Endothelial cell of hepatic sinusoid (primary cell): ENCODE measurements around the gene EIPR1.
"Not testable (repeated sequence)": the region's sequence is repeated elsewhere in the genome, so short reads cannot be mapped to it uniquely, and the experiment has no call there.

Experiments
- in situ Hi-C: cut with HindIII; loops from 2 replicates; pipeline ENCODE4 v1.10.0; 2017; ENCODE audit warnings: low sequenced_read_pairs

Gene EIPR1

DNA sequence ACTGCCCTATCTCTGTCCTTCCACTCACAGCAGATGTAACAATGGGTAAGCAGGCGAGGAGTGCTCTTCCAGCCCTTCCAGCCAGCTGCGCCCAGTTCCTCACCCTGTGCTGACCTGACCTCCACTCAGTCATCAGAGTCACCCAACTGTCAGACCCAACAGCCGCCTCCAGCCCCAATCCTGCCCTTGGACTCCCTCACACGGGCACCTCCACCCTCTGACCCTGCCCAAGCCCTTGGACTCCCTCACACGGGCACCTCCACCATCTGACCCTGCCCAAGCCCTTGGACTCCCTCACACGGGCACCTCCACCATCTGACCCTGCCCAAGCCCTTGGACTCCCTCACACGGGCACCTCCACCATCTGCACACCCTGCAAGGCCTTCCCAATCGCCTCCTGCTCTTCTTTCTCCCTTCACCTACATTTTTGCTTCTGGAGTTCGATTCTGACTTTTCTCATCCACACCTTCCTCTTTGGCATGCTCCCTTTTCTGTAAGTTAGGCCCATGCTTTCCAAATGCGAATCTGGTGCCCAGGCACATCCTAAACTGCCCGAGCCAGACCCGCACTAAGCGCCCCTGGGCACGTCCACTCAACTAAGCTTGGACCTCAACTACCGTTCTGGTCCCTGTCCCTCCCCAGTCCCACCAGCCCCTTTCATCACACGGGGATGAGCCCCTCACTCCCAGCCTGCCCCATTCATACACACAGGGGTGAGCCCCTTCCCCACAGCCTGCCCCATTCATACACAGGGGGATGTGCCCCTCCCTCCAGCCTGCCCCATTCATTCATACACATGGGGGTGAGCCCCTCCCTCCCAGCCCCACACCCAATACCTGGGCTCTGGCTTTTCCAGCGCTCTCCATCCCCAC is 15.9 kb downstream of the EIPR1 start:
- in situ Hi-C loops = no loop called here

DNA sequence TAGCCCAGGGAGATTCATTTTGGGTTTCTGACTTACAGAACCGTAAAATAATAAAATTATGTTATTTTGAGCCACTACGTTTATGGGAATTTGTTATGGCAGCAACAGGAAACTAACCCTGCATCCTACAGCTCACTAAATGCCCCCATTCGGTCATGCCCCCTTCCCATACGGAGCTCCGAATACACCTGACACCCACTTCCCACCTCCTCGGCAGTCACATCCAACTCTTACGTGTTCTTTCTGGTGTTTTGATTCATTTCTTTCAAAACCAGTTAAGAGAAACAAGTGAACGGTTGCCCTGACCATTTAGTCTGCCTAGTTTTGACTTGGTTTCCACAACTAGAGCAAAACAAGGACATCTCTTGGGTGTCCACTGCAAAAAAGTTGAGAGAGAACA is 19.7 kb downstream of the EIPR1 start:
- in situ Hi-C loops = no loop called here

DNA sequence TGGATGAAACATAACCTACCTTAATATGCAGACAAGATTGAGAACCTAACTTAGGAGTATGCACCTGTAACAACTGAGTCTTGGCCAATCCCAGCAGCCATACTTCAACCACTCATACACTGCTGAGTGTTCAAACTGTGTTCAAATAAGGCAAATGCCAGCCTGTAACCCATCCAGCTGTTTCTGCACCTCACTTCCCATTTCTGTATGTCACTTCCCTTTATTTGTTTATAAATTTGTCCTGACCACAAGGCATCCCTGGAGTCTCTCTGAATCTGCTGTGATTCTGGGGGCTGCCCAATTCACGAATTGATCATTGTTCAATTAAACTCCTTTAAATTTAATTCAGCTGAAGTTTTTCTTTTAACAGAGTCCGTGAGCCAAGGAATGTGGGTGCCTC is 20.2 kb downstream of the EIPR1 start:
- in situ Hi-C loops = not testable (repeated sequence)

DNA sequence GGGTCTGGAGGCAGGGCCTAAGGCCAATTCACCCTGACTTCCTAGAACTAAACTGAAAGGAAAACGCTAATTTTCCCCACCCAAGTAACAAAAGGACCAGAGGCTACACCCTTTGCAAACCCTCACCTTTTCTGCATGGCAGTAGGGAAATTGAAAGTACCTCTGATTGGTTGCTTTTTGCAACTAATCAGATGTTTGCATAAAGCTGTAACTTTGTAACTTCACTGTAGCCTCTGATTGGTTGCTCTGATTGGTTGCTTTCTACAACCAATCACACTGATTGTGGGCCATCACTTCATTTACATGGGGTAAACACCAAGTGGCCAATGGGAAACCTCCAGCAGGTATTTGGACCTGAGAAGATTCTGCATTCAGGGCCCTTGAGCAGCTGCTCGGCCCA is 20.8 kb downstream of the EIPR1 start:
- in situ Hi-C loops = no loop called here

DNA sequence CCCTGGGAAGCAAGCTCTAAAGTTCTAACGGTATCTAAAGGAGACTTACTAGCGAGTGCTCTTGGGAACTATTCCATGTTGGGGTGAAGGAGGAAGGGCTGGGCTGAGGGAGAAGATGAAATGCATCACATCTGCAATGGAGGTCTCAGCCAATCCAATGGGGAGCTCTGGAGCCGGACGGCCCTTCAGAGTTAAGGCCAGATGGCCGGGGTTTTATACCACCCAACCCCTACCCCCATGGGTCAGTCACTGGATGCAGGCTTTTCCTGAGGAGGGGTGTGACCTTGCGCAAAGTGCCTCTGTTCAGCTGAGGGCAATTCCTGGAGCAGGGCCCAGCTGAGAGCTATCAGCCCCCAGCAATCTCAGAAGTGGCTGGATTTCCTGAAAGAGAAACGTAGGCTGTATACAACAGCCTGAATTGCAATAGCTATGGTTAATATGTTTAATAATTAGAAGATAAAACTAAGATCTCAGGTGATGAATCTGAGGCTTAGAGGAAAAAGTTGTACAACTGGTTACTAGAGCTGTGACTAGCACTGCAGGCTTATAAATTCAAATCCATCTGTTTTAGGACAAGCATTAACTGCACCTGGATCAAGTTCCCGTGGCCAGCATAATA is 21.6 kb downstream of the EIPR1 start:
- in situ Hi-C loops = no loop called here

DNA sequence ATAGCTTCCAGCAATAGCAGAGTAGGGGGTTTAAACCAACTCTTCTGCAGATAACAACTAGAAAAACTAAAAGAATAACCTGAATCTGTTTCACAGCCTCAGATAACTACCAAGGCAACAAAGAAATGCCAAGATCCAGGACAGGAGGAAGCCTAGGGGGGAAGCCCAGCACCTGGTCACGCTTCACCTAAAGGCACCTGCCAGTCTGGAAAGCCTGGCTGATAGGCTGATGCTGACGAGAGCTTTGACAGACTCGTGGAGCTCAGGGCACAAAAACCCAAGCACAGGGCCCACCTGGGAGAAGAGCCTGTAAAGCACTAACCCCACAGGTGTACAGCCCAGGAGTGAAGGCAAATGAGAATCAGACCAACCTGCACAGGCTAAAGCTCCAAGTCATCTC is 22.6 kb downstream of the EIPR1 start:
- in situ Hi-C loops = no loop called here

DNA sequence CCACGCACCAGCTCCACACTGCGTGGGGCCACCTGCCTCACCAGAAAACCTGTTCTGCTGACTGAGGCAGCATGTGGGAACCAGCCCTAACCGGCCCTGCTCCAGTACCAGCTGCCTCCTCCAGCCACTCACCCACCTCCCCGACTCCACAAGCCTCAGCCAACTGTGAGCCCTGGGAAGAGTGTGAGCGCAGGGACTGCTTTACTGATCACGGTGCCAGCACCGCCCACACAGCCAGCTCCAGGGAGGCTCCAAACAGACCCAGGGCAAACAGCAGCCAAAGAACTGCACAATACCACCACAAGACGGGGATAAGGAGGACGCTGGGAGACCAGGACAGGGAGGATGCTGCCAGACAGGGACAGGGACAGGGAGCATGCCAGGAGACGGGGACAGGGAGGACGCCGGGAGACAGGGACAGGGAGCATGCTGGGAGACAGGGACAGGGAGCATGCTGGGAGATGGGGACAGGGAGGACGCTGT is 28.4 kb downstream of the EIPR1 start:
- in situ Hi-C loops = no loop called here

DNA sequence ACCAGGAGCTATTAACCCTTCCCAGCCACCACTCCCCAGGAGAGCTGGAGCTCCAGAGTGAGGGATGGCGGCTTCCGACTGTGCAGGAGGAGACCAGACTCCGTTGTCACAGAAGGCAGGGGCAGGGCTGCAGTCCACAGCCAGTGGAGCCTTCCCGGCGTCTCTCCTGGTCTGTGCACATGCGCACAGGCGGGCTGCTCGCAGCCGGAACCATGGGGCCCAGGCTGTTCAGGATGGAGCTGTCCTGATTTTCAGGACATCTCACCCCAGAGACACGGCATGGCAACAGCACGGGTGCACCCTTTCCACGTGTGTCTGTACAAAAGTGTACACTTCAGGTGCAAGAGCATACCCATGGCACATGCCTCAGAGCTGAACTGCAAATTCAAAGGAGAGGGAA is 28.9 kb downstream of the EIPR1 start:
- in situ Hi-C loops = no loop called here

DNA sequence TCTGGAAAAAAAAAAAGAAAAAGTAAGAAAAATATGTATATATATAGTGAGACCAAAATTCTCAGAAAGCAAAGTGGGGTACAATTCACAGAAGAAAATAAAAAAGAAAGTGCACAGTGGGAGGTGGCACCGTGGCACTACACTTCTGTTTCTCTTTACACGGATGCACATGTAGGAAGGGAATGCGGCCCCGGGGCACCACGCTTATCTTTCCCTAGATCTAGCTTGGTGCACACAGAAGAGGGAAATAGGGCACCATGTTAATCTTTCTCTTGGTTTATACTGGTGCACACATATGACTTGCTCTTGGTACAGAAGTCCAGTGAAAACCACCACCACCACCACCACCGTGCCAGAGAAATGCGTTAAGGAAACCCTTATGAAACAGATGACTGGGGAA is 32.0 kb downstream of the EIPR1 start:
- in situ Hi-C loops = no loop called here

DNA sequence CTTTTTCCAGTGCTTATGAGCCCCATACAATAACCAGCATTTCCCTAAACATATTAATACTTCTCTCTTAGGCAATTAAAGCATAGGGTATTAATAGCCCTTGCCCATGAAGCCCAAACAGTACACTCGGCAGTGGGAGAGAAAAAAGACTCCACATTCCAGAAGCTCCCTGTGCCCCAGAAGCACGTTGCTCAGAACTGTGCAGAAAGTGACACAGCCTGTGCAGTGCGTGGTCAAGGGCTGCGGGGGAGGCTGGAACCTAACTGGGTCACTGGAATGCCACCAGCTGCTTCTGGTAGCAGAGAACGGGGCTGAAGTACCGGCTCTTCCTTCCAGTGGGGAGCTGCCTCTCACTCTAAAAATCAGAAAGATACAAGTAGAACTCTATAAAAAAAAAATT is 32.7 kb downstream of the EIPR1 start:
- in situ Hi-C loops = no loop called here

DNA sequence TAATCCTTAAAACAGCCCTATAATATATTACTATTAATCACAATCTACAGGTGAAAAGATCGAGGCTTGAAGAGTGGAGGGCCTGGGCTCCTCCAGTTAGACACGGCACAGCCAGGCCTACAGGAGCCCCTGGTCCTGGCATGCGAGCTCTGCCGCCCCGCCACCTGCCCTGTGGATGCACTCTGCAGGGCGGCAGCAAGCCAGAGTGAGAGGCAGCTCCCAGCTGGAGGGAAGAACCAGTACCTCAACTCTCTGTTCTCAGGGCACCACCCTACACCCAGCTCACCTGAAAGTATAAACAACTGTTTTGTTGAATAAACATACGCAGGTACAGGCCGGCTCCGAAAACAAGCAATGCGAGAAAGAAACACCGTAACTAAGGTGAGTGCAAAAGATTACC is 34.6 kb downstream of the EIPR1 start:
- in situ Hi-C loops = no loop called here

DNA sequence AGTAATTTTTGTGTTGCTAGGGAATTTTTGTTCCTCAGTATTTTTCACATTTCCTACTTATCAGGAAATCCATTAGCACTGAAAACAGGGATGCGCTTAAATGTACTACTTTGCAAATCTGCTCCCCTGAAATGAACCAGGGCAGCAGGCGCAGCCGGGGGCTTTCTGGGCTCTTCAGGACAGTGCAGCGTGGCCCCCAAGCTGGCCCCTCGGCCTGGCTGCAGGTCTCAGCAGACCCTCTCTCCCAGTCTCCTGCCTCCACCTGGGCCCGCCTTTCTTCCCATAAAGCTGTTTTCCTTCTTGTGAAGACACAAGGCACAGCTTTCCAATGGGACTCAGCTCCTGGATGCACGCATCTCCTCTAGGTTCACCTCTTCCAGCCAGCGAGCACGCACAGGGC is 35.3 kb downstream of the EIPR1 start:
- in situ Hi-C loops = no loop called here

DNA sequence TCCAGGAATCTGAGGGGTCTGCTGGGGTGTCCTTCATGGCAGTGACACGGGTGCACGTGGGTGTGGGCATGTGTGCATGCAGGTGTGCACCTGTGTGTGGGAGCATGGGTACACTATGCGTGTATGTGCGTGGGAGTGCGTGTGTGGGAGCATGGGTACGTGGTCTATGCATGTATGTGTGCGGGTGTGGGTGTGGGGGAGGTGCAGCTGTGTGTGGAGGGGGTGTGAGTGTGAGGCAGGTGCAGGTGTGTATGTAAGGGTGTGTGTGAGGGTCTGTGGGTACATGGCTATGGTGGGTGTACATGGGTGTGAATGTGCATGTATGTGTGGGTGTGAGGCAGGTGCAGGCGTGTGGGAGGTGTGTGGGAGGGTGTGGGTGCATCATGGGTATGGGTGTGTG is 36.3 kb downstream of the EIPR1 start:
- in situ Hi-C loops = no loop called here

DNA sequence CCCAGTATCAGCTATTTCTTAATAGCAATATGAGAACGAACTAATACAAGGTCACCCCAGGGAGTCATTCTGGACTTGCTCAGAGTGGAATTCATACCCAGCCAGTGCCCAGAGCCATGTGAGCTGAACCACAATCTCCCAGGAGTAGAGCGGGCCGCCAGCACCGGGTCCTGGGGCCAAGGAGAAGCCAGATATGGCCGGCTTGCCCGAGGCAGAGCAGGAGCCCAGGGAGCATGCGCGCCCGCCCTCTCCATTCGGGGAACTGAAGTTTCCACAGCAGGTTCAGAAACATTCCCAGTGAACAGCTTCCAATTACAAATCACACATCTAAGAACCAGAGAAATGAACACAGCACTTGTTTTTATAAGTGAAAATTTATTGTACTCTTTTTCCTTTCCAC is 37.5 kb downstream of the EIPR1 start:
- in situ Hi-C loops = no loop called here

DNA sequence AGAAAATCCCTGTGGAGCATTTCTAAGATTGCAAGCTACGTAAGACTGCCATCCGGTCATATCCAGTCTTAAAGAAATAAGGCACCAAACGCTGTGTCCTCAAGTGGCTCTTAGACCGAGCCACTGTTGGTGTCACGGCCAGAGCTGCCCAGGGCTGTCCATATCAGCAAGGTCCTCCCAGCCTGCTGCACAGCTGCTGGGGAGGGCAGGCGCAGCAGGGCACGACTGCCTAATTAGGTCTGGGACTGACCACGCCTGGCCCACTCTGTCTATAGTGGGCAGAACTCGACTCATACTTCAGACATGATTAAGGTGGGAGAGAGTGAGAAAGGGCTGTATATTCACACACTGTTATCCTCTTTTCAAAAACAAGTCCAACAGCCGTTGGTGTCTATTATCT is 39.3 kb downstream of the EIPR1 start:
- in situ Hi-C loops = no loop called here

DNA sequence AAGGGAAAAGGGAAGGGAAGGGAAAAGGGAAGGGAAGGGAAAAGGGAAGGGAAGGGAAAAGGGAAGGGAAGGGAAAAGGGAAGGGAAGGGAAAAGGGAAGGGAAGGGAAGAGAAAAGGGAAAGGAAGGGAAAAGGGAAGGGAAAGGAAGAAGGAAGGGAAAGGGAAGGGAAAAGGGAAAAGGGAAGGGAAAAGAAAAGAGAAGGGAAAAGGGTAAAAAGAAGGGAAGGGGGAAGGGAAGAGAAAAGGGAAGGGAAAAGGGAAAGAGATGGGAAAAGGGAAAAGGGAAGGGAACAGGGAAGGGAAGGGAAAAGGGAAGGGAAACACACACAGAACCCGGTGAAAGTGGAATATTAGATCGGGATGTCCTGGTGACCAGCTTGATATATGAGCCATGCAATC is 40.8 kb downstream of the EIPR1 start:
- in situ Hi-C loops = no loop called here

DNA sequence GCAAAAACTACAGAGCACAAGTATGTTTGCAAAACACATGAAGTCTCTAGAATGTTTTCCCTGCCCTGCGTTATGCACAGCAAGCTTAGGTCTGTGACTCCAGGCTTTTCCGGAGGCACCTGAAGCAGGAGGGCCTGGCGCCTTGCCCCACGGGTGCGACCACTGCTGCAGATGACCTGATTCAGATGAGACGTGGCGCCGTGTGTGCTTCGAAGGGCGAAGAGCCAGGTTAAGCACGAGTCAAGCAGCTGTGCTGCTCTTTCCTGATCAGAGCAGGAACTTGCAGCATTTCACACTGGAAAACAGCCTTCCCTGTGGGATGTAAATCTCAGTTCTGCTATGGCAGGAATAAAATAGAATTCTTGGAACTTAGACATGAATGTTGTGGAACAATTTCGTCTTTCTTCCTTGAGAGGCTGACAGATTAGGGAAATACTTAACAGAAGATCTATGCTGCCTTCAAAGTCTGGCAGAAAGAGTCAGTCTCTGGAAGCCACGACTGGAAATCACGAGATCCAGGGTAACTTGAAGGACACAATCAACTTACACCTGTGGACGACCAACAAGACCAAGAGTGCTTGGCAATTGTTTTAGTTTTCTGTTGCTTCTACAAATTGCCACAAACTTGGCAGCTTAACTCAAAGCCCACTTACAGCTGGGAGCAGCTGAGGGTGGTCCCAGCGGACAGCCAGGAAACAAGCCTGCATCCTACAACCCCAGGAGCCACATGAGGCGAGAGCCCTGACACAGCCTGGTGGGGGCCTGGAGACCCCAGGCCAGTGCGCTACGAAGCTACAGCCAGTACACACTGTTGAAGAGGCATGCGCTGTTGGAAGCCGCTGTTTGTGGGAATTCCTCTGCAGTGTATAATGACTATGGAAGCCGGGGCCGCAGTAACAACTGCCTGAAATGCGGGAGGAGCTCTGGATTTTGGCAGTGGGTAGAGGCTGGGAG is 42.9 kb downstream of the EIPR1 start:
- in situ Hi-C loops = no loop called here

DNA sequence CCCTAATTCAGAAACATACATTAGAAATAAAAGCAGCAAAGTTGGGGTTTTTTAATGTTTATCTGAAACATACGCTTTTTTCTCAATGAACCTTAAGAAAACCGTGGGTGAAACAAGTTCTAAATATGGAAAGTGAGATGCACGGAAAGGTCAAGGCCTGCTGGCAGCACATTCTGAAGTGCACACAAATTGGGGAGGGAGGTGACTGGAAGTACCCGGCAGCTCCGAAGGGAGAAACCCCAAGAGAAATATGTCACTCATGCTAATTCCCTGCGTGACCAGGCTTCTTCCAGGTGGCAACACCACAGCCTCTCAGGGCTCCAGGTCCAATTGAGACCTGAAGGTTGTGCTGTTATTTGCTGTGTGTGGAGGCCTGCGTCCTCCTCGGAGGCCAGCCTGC is 45.5 kb downstream of the EIPR1 start:
- in situ Hi-C loops = no loop called here

DNA sequence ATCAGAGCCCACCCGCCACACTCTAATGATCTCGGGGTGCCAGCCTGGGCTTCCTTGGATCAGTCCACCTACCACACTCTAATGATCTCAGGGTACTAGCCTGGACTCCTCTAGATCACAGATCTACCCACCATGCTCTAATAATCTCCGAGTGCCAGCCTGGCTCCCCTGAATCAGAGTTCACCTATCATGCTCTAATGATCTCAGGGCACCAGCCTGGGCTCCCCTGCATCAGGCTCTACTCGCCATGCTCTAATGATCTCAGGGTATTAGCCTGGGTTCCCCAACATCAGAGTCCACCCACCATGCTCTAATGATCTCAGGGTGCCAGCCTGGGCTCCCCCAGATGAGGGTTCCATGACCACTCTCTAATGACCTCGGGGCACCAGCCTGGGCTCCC is 48.1 kb downstream of the EIPR1 start:
- in situ Hi-C loops = no loop called here

DNA sequence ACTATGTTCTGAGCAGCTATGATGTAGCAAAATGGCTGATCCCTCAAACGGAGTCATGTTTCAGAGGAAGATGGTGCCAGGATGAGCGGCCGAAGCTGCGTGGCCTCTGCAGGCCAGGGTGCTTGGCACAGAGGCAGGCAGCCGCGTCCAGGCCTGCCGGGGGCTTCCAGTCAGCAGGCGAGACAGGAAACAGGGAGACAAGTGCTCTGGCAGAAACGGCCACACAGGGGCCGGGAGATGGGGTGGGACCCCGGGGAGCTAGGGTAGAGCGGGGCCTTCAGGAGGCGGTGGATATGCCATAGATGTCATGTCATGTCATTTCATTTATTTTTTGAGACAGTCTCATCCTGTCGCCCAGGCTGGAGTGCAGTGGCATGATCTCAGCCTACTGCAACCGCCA is 50.7 kb downstream of the EIPR1 start:
- in situ Hi-C loops = no loop called here

DNA sequence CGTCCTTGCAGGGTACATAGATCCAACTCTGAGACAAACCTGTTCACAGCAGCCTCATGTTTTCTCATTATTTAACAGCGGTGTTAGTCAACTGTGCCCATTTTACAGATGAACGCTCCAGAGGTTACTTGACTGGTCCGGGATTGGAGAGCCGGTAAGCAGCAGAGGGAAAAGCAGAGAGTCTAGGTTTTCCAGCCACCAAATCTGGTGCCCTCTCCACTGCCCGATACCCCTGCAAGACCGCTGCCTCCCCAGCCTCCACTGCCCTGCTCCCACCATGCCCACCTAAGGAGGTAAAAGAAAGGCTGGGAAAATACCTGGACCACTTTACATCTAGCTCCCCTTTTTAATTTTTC is 51.5 kb downstream of the EIPR1 start:
- in situ Hi-C loops = no loop called here
